ENCODE results near the gene LILRB4. TPM values are rescaled to one million over a fixed set of nuclear protein-coding genes. Genes with fewer than 3 reads are reported as not detected.

LILRB4 gene
- total RNA-seq, 1 experiment from 2014 or later = not detected

GRCh38 chr19:54668353-54668752, 5.6 kb downstream of the LILRB4 start:
- H3K4me1 ChIP-seq = no peaks in the 10 kb centered on the region
- H3K36me3 ChIP-seq (ENCODE audit: control insufficient read depth, insufficient read depth, low read length) = no peaks in the 10 kb centered on the region
- Mint-ChIP-seq H3K36me3 (ENCODE audit: insufficient read depth, unreplicated experiment) (no peaks in the 10 kb centered on the region), H3K9me3 (ENCODE audit: unreplicated experiment) (no peaks in the 10 kb centered on the region), H3K27ac (ENCODE audit: unreplicated experiment) (no peak overlapping the region), H3K4me3 (ENCODE audit: unreplicated experiment) (no peak overlapping the region), H3K4me1 (ENCODE audit: low read depth, unreplicated experiment) (no peaks in the 10 kb centered on the region), H3K27me3 (ENCODE audit: insufficient read depth, unreplicated experiment) (peaks cover 12% of the 10 kb centered on the region)
- no peak overlapping the region for H3K4me3 ChIP-seq (ENCODE audit: low read depth, low read length)
- ChIA-PET CTCF (no interaction called here), POLR2A (no interaction called here)
- no peaks in the 10 kb centered on the region for H3K9me3 ChIP-seq
- intact Hi-C loops (cut with micrococcal nuclease; ENCODE audit: unreplicated experiment) = no loop called here
- TF ChIP-seq CTCF (IDR thresholded peaks at IDR 0.05; ENCODE audit: insufficient read depth in 1 of 2, low read depth in 1 of 2, low read length in 1 of 2, severe bottlenecking in 1 of 2, unreplicated experiment in 1 of 2) = no peak
- BruUV-seq (replicated peaks) = no TSS peak
- no peaks in the 10 kb centered on the region; the same call in none of the 2 replicates for H3K27me3 ChIP-seq (replicated peaks; ENCODE audit: control insufficient read depth, insufficient read depth, low read length)
- no peak for DNase-seq

GRCh38 chr19:54670576-54671357, 8.0 kb downstream of the LILRB4 start:
- Mint-ChIP-seq H3K4me1 (ENCODE audit: low read depth, unreplicated experiment) (no peaks in the 10 kb centered on the region), H3K36me3 (ENCODE audit: insufficient read depth, unreplicated experiment) (no peaks in the 10 kb centered on the region), H3K27me3 (ENCODE audit: insufficient read depth, unreplicated experiment) (peaks cover 12% of the 10 kb centered on the region), H3K27ac (ENCODE audit: unreplicated experiment) (no peak overlapping the region), H3K9me3 (ENCODE audit: unreplicated experiment) (no peaks in the 10 kb centered on the region), H3K4me3 (ENCODE audit: unreplicated experiment) (no peak overlapping the region)
- Histone ChIP-seq H3K36me3 (ENCODE audit: control insufficient read depth, insufficient read depth, low read length) (no peaks in the 10 kb centered on the region), H3K27me3 (replicated peaks; ENCODE audit: control insufficient read depth, insufficient read depth, low read length) (no peaks in the 10 kb centered on the region; the same call in 1 of the 2 replicates), H3K9me3 (no peaks in the 10 kb centered on the region), H3K4me1 (no peaks in the 10 kb centered on the region), H3K4me3 (ENCODE audit: low read depth, low read length) (no peak overlapping the region)
- no peak for DNase-seq
- POLR2A ChIA-PET = no interaction called here
- TF ChIP-seq CTCF (IDR thresholded peaks at IDR 0.05; ENCODE audit: insufficient read depth in 1 of 2, low read depth in 1 of 2, low read length in 1 of 2, severe bottlenecking in 1 of 2, unreplicated experiment in 1 of 2) = no peak
- CTCF ChIA-PET = no interaction called here
- no TSS peak for BruUV-seq (replicated peaks)
- intact Hi-C loops (cut with micrococcal nuclease; ENCODE audit: unreplicated experiment) = no loop called here

GRCh38 chr19:54673222-54673621, 10.4 kb downstream of the LILRB4 start:
- intact Hi-C loops (cut with micrococcal nuclease; ENCODE audit: unreplicated experiment) = no loop called here
- Mint-ChIP-seq H3K4me1 (ENCODE audit: low read depth, unreplicated experiment) (no peaks in the 10 kb centered on the region), H3K9me3 (ENCODE audit: unreplicated experiment) (no peaks in the 10 kb centered on the region), H3K27me3 (ENCODE audit: insufficient read depth, unreplicated experiment) (peaks cover 10% of the 10 kb centered on the region), H3K27ac (ENCODE audit: unreplicated experiment) (no peak overlapping the region), H3K36me3 (ENCODE audit: insufficient read depth, unreplicated experiment) (peaks cover 3% of the 10 kb centered on the region), H3K4me3 (ENCODE audit: unreplicated experiment) (no peak overlapping the region)
- Histone ChIP-seq H3K9me3 (no peaks in the 10 kb centered on the region), H3K4me3 (ENCODE audit: low read depth, low read length) (no peak overlapping the region), H3K27me3 (replicated peaks; ENCODE audit: control insufficient read depth, insufficient read depth, low read length) (no peaks in the 10 kb centered on the region; the same call in 1 of the 2 replicates), H3K4me1 (no peaks in the 10 kb centered on the region), H3K36me3 (ENCODE audit: control insufficient read depth, insufficient read depth, low read length) (no peaks in the 10 kb centered on the region)
- CTCF ChIA-PET = interaction anchor here (0.7 kb wide), 1 partner anchor 905 kb away, joined by 3 read pairs; no protein-coding TSS in a partner anchor
- no TSS peak for BruUV-seq (replicated peaks)
- no peak for TF ChIP-seq CTCF (IDR thresholded peaks at IDR 0.05; ENCODE audit: insufficient read depth in 1 of 2, low read depth in 1 of 2, low read length in 1 of 2, severe bottlenecking in 1 of 2, unreplicated experiment in 1 of 2)
- POLR2A ChIA-PET = no interaction called here
- DNase-seq = no peak

Measured in Caco-2 (cell line).